GM10847 (cell line): ENCODE data around the gene FHOD3.

Source experiments
- POLR2A ChIP-seq: IDR thresholded peaks from 2 replicates; pipeline ENCODE4 v1.6.1; 2011; ENCODE audit not compliant: insufficient read length; ENCODE audit errors: extremely low read depth

FHOD3 gene

DNA sequence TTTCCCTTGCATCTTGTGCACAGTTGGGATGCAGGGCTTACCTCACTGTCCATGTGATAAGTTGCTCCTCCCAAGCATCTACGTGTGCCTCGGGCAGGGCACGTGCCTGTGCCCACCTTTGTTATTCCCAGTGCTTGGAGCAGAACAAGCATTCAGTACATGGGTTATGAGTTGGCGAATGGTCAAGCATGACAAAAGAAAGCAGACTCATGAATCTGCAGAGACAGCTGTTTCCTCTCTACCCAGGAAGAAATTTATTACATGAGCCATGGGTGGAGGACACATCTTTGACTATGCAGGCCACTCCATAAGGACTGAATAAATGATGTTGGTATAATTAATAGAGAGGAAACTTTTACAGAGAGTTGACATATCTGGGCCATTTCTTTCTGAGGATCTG is 403.4 kb downstream of the FHOD3 start:
- TF ChIP-seq POLR2A, result no peak

DNA sequence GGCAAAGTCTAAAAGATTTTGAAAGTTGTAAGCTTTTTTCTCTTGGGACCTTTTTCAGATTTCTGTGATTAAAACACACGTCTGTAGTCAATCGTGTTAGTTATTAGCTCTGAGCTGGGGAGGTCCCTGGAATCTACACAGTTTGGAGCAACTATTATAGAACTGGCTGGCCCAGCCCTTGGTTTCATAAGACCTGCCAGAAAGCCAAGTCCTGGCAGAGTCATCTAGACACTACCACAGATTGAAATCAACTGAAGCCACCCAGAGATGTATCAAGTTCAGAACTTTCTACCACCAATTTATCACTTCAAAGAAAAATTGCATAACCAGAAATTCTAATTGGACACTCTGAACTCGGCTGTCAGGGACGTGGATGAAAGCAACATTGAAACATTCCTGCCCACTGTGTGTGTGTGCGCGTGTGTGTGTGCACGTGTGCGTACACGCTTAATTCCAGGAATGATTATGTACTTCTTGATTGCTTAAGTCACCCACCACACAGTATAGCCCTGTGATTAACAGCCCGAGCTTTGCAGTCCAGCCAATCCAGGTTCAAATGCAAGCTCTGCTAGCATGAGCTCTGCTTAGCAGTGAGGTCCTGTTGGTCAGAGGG is 405.0 kb downstream of the FHOD3 start:
- TF ChIP-seq POLR2A, result no peak

DNA sequence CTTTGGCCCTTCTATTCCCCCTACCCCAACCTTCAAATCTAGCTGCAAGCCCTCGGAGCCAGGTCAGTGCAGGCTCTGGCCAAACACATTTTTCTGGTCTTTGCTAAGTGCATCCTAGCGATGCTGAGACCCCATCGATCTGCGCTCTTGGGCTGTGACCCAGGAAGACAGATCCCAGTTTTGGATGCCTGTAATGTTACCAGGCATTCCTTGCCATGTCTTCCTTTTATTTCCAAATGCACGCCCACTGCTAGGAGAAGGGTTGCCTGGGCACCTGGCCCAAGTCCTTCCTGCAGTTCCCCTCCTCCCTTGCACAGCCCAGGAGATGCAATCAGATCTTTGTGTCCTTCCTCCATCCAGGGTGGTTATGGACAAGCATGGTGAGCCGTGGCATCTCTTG is 406.6 kb downstream of the FHOD3 start:
- TF ChIP-seq POLR2A, result no peak

DNA sequence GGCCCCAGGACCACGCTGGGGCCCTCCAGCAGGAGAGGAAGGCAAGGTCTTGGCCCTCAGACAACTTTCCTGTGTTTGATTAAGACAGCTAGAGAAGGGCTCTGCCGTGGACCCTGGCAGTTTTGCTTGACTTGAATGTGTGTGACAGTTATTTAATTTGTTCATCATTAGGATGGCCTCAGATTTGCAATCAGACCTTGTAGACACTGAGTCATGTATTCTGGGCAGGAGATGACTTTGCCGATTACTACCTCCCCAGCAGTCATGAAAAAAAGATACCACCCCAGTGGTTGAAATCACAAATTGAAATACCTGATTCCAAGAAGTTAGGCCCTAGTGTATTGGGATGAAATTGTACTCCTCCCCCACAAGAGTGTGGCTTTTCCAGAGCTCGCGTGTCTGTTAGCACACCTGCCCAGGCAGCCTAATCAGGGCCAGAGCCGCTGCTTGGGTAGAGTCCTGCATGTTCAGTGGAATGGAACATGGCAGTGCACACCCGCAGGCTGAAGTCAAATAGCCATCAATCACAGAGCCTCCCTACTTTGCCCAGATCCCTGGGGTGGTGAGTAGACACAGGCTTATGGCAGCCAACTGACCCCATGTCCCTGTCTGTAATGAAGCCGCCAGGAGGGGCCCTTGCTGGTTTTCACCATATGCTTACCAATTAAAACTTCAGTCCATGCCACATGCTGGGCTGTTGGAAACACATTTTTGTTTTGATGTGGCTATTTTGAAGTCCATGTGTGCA is 408.8 kb downstream of the FHOD3 start:
- no peak for TF ChIP-seq POLR2A

DNA sequence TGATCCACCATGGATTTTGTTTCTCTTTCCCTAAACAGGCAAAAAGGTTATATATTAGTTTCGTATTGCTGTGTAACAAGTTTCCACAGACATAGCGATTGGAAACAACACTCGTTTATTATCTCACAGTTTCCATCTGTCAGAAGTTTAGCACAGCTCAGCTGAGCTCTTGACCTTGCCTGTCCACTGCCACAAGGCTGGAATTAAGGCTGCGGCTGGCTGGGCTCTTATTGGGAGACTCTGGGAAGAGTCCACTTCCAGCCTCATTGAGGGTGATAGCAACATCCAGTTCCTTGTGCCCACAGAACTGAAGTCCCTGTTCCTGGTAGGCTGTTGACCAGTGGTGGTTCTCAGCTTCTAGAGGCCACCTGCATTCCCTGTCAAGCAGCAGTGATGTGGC is 410.9 kb downstream of the FHOD3 start:
- no peak for TF ChIP-seq POLR2A

DNA sequence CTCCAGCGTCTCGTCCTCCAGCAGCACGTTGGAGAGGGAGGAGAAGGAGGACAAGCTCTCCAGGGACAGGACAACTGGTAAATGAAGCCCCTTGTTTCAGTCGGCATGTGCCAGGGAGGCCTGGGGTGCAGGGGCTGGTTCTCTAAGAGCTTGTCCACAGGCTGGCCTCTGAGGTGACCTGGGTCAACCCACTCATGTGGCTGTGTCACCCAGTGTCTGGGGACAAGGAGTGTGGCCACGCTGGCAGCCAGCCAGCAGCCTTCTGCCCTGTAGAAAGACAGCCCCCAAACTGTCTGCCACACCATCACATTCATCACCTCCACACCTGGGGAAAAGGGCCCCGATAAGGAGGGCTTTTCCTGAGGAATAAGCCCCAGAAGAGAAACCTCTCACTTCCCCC is 411.8 kb downstream of the FHOD3 start:
- no peak for TF ChIP-seq POLR2A

DNA sequence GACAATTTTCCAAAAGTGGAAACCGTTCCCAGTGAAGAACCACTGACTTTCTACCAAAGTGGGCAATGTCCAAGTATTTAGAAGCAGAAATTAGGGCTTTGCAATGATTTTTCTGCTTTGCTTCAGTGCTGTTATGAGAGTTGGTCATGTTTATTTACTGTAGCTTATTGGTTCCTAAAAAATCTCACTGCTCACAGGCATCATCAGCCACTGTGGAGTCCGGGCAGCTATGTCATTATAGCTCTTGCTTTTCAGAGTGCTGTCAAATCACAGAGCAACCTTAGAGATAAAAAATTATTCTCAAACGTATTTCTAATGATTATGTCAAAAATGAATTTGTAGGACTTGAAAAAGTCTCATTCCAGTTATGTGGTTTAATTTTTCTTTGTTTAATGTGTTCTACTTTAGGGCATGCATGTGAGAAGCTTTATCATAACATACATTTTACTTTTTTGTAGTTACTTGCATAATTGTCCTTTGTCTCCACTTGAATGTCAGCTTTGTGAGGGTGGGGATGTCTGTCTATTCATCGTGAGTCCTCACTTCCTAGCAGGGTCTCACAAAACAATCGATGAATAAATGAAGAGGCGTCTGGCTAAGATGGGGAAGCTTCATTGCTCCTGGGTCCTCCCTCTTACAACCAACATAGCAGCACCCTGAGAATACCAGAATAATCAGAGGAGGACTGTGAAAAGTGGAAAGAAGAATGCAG is 413.7 kb downstream of the FHOD3 start:
- TF ChIP-seq POLR2A, result no peak

DNA sequence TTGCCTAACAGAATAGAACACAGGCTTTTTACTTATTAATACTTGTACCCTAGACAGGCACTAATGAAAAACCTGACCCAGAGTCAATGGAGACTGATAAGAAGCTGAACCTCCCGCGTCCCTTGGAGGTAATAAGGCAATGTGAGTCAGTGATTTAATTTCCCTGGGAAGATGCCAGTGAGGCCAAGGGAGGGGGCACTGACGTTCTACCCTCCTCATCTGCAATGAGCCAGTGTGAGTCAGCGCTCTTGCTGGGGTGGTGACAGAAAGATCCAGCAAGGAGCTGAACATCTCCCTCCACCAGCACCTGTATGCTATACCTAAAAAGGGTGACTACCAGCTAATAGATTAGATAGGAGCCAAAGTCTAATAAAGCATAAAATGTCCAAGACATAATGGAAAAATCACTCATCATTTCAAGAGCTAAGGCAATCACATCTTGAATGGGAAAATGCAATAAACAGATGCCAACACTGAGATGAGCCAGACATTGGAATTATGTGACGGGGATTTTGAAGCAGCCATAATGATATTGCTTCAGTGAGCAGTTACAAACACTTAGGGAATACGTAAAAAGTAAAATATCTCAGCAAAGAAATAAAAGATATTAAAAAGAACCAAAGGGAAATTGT is 414.4 kb downstream of the FHOD3 start:
- TF ChIP-seq POLR2A, result no peak

DNA sequence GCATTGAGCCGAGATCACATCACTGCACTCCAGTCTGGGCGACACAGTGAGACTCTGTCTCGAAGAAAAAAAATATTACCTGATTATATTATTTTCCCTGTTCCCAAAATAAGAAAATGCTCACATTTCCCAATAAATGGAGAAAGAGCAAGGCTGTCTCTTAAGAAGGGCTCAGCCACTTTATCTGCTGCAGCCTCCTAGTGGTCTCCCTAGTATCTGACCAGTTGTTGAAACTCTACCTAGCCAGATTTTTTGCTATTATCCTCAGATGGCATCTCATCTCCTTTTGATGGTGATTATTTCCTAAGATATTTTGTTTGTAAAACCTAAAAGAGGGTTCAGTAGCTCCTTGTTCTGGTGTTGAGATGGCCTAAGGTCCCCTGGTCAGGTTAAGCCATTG is 417.0 kb downstream of the FHOD3 start:
- no peak for TF ChIP-seq POLR2A

DNA sequence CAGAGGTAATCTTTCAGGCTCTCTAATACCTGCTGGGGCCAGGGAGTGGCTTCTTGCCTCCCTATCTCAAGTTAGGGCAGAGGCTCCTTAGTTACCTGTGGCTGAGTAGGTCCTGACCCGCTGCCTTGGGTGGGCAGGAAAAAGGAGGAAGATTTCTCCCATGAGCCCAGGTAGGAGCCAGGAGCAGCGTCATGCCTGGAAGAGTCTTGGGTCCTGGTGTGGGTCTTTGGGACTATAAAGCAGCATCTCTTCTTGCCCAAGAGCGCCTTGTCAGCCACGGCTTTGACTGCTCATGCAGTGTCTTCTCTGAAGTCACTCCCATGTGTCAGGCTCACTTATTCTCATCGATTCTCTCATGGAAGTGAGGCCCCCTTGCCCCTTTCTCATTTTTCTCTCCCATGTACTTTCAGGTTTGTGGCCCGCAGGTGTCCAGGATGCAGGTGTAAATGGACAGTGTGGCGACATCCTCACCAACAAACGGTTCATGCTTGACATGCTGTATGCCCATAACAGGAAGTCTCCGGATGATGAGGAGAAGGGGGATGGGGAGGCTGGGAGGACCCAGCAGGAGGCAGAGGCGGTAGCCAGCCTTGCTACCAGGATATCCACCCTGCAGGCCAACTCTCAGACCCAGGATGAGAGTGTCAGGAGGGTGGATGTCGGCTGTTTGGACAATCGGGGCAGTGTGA is 420.1 kb downstream of the FHOD3 start:
- TF ChIP-seq POLR2A, result no peak

DNA sequence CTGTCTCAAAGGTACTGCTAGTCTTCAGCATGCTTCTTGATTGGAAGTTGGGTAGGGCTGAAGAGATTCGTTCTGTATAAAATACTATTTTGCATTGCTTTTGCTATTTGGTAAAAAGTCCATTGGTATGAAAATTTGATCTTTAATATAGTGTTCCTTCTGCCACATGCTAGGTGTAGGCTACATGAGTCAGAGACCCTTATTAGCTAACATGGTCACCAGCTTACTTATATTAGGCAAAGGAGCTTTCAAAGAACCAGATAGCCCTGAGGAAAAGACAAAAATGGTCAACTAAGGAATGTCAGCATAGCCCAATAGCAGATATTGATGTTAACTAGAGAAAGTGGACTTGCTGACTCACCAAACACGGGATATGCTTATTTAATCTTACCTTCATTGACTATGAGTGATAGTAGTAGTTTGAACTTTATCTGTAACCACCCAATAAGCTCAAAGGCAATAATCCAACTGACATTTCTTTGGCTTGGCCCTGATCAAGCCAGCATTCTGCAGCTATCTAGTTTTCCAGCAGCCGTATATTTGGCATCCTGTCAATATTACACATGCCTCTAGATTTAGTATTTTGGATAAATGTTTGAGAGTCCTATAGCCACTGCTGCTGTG is 421.3 kb downstream of the FHOD3 start:
- TF ChIP-seq POLR2A, result no peak

DNA sequence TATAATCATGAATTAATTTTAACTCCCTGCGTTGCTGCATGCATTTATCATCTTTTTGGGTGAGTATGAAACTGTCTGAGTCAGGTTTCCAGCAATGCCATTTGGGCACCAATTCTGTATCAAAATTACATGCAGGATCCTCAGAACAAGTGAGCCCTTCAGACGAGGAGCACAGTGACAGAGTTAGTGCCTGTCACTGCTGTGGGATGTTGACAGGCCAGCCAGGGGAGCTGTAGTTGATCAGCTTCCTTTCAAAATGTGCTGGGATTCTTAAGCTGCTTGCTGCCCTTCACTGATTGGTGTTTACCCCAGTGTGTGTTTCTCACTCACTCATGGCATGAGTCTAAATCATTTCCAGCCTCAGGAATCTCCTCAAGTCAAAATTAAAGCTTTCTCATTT is 422.1 kb downstream of the FHOD3 start:
- no peak for TF ChIP-seq POLR2A

DNA sequence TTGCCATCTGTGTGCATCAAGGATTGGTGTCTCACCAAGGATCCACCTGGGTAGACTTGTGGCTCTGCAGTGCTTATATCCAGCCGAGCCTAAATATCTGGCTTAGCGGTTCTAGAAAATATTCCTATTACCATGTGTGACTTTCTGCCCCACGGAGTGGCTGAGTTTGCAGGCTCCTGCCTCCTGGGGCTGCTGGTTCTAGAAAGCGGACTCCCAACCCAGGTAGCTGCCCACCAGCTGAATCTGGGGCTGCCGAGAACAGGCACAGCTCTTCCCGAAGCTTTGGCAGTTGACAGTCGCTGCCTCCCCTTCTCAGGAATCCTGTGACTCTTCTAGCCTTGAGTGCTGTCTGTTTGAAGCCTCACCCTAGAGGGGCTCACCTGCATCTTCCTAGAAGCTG is 426.7 kb downstream of the FHOD3 start:
- no peak for TF ChIP-seq POLR2A

DNA sequence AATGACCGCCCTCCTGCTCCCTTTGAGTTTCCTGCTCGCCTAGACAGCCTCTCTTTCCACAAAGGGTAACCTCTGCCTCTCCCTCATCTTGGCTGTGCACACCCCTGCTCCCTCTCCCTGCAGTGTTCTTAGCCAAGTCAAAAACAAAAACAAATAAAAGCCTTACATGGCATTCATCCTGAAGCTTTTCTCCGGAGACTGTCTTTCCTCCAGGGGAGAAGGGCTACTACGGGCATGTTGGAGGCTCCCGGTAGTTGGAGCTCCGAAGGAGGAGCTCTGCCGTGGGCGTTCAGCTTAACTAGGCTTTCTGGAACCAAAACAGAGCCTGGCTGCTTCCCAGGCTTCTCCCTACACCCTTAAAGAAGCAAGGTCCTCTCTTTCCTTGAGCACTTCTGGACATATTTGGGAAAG is 427.1 kb downstream of the FHOD3 start:
- no peak for TF ChIP-seq POLR2A

DNA sequence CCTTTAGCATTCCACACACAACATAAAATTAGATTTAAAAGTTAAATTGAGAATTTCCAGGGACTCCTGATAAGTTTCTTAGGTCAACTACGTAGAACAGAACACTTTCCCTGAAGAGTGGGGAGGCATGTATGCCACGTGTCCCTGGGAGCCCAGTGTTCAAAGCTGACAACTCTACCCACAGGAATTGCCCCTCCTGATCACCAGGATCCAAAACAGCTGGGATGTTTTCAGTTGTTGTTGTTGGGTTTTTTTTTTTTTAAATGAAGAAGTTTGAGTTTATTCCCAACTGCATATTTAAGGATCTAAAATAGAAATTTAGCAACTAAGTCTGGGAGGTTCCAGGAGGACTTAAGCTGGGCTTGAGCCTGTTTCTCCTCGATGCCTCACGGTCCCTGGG is 430.8 kb downstream of the FHOD3 start:
- no peak for TF ChIP-seq POLR2A
